ENCODE measurements around the gene PAX6.

PAX6 gene

DNA sequence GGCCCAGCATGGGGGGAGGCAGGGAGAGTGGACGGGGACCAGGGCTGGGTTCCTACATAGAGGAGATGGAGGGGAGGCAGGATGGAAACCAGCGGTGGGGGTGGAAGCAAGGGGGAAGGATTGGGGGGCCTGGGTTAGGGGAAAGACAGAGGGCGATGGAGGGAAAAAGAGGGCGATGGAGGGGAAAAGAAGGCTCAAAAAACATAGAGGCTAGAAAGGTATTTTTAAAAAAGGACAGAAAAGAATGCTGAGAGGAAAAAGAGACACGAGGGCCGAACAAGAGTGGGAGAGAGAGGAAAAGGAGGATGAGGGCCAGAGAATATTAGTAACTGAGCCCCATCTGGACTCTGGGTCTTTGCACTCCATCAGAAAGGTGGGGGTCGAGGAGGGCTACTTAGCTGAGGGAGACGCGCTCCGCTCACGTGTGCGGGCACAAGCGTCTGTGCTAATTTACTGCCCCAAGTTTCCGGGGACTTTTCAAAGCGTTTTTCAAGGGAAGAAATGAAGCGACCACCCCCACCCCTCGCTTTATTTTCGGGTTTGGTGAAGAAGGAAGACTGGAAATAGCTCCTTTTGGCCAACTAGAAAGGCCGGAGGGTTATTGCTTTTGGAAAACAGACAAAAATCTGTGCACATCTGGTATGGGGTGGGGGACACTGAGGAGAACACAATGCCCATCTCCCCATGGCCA lies 14.5 kb downstream of the PAX6 start:
- peak; percentile 85 for DNase-seq

DNA sequence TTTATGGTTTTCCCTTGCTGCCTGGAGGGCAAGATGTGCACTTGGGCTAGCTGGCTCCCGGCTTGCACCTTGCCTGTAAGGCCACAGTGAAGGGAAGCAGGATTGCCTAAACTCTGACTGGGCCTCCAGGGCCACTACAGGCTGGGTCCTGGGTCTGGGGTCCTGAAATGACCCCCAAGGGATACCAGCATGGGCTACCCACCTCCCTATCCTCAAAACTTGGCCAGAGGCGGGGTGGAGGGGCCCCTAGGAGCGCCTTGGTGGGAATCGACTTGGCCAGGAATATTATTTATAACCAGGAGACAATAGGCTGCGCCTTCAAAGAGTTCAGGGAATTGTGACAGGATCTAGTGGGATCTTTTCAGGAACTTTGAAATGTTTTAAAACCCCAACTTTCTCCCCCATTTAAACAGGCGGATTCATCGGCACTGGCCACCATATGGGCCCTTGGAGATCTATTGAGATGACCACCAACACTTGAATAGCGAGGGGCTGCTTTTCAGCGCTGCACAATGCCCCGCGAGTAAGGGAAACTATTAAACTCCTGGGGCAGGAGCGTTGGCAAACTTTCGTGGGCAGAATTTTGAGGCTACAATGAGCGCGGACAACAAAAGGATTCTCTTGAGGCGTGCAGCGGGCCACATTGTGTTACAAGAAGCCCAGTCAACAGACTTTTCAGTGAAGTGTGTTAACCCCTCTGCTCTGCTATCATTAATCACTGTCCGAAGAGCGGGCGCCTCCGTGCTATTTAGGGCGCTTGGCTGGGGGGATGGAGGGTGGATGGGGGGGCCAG lies 15.2 kb downstream of the PAX6 start:
- DNase-seq: peak; percentile 85

DNA sequence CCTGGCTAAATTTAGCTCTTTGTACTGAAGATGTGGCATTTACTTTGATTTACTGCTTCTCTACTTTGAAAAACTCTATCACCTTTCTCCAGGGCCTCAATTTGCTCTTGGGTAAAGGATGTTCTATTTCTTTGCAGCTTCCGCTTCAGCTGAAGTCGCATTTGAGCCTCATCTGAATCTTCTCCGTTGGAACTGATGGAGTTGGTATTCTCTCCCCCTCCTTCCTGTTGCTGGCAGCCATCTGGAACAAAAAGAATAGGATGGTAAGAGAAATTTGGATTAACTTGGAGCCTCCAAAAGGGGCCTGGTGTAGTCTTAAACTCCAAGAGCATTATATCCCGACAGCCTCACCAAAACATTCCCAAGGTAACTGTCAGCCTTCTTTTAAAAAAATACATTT lies 16.6 kb downstream of the PAX6 start:
- peak; percentile 63 for DNase-seq

DNA sequence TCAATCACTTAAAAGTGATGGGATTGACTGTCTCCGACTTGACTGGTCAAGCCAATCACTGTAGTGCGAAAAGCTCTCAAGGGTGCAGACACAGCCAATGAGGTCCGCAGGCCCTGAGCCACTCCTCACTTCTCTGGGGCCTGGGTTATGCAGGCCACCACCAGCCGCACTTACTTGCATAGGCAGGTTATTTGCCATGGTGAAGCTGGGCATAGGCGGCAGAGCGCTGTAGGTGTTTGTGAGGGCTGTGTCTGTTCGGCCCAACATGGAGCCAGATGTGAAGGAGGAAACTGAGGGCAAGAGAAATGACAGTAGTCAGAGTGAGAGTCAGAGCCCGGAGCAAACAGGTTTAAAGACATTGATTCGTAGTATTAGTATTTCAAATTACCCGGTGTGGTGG lies 17.9 kb downstream of the PAX6 start:
- no peak for DNase-seq

DNA sequence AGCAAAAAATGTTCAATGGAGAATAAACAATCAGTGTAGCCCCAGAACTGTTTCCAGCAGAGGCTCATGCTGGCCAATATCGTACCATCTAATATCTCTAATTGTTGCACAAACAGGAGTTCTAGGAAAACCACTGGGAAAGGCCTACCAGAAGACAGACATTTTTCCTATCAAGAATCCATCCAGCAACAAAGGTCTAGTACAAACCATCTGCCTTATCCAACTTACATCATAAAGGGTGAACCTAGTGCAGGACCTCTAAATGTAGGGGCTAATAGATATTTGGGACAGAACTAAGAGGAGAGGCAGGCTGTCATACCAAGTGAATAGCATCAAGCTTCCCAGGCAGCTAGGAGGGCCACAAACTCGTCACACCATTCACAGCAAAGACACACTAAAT lies 18.7 kb downstream of the PAX6 start:
- DNase-seq: peak; percentile 56

DNA sequence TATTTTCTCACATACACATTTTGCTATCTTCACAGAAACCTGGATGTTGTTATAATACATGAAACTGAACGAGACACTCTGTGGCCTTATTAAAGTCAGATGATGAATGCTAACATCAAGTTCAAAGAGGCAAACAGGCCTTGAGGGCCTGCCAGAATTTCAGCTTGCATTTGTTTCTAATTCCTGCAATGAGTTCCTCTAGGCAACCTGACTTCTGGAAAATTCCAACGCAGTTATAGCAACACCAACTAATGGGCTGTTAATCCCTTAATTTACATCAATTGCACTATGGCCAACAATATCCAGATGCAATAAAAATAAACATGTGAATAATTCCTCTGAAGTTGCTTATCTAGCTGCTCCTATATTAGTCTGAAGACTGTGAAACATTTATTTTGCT lies 19.1 kb downstream of the PAX6 start:
- DNase-seq: no peak

DNA sequence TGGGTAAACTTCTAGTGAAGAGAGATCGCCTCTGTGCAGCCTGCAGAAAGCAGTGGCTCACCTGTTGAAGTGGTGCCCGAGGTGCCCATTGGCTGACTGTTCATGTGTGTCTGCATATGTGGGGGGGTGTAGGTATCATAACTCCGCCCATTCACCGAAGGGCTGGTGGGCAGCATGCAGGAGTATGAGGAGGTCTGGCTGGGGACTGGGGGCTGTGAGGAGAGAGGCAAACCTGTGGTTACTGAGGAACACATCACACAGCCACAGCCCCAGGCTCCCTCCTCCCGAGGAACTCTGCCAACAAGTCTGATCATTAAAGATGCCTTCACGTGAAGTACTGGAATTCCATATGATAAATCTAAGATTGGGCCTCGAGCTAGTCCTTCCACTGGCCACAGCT lies 20.5 kb downstream of the PAX6 start:
- DNase-seq: peak; percentile 66

DNA sequence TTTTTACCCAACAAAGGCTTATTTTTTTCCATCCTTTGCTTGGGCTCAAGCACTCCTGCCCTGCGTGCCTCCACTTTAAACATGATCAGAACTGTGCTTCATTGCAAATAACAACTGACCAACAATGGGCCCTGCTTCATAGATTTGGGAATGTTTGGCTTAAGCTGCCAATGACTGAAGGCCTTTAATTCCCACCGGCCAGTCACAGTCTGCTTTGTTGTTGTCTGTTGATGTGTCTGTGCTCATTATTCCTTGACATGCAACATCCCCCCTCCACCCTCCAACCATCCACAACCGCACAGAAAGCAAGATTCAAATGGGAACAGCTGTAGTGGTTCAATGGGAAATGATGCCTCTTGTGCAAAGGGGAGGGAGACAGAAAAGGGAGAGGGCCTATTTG lies 23.0 kb downstream of the PAX6 start:
- peak; percentile 85 for DNase-seq

DNA sequence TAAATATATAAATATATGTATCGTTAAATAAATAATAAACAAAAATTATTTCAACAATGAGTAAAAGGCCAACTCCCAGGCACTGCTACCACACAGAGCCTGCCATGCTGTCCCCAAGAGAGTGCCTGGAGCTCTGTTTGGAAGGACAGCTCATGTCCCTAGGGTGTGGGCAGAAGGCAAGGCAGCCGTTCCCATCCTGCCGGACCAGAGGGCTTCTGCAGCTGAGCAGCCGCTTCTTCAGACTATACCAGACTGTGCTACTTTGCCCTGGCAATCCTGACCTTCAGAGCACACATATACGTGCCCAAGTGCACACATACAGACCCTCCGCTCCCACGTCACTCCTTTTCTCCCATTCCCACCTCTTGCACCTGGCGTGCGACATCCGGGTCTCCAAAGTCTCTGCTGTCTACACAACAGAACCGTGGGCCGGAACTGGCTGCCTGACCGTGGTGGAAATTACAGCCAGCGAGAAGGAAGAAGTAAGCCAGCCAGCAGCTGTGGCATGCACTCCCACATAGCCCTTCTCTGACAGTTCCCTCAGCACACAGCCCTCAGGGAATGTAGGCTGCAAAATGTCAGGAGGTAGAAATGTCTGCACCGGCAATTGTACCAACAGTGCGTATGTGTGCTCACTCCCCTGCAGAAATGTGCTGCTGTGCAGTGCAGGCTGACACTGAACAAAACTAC lies 24.0 kb downstream of the PAX6 start:
- DNase-seq: peak; percentile 84

DNA sequence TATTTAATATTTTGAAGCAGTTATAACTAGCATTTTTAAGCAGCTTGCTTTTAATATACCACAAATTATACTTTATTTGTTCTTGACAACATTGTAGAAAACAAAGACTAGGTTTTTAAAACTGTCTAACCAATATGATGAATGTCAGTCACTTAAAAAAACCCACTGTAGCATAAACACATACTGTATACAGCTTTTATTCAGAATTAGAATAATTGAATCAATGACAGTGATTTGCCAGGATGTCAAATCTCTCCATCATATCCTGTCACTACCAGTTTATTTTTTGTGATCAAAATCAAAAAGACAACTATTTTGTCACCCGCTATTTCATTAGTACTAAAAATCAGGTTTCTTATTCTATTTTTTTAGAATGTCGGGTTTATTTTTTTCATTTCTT lies 26.5 kb downstream of the PAX6 start:
- peak; percentile 55 for DNase-seq

DNA sequence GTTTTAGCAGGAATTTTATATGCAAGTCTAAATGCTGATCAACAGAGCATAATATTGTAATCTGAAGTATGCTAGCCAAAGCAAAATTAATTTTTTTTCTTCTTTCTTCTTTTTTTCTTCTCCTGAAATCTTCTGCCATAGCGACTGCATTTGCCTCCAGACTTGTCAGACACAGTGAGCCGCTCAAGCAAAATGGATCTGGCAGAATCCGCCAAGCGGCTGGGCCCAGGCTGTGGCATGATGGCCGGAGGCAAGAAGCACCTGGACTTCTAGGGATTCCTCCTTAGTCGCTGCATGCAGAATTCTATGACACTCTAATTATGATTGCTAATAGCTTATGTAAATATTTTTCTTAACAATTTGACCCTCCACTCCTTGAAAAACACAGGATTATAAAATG lies 27.9 kb downstream of the PAX6 start:
- DNase-seq: peak; percentile 91

DNA sequence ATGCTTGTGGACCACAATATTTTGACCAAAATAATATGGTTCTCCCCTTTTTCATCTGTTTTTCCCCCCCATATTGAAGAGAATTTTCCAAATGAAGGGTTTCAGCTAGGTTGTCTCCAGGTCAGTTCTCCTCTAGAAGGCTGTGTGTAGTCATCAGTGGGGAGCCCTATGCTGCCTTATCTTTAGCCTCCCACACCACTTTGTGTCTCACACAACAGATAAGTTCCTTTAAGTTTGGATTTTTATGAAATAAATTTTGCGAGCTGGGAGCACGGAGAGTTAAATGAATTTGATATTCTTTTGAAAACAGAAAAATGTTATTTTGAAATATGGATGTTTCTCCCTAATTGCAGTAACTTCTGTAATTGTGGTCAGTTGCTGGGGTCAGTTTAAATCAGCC lies 28.9 kb downstream of the PAX6 start:
- peak; percentile 51 for DNase-seq

DNA sequence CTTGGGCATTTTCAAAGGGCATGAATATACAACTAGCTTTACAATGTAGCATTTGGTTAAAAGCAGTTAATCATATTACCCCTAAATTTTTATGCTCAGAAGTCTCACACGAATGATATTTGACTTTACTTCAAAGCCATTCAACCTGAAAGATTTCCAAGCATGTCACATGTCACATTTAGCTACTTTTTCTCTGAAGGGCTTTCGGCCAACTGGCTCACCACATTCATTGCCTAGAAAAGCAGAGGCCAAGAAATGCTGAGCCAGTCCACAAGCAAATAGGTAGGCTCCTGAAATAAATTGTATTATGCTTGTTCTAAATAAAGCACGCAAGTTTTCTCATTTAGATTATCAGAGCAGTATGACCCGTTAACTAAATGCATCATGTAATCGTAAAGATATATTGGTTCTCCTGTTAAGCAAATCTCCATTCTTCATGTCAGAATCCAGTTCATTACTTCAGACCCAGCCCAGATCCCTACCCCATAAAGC lies 30.6 kb downstream of the PAX6 start:
- DNase-seq: no peak

DNA sequence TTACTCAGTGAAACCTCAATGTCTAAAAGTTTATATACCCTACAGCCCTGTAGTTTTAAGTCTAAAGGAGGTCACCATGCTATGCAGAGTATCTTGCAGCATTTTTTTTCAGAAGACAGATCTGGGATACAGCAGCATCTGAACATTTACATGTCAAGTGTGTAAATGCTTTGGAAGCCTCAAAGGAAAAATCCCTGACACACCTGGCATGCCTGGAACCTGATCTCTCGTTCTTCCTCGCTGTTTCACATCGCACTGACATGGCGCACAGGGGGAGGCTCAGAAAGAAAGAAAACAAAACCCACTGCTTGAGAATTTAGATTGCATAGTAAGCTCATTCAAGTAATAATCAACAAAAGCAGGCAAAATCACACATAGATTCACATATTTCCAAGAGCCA lies 31.0 kb downstream of the PAX6 start:
- DNase-seq: peak; percentile 62

DNA sequence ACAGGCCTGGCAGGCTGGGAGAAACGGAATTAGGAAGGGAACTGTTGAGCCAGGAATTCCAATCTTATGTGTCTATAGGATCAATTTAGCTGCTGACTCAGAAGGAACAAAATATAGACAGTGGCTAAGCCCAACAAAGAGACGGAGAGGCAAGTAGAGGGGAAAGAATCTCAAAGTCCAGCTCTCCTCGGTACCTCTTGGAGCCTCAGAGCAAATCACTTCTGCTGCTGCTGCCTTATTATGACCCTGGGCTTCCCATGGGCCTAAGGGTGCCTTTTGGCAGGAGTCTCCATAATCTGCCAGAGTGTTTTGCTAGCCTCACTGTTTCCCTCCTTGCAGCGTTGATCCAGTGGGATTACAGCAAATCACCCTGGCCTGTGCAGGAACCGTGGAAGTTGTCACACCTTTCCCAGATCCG lies 31.7 kb downstream of the PAX6 start:
- DNase-seq: peak; percentile 60

DNA sequence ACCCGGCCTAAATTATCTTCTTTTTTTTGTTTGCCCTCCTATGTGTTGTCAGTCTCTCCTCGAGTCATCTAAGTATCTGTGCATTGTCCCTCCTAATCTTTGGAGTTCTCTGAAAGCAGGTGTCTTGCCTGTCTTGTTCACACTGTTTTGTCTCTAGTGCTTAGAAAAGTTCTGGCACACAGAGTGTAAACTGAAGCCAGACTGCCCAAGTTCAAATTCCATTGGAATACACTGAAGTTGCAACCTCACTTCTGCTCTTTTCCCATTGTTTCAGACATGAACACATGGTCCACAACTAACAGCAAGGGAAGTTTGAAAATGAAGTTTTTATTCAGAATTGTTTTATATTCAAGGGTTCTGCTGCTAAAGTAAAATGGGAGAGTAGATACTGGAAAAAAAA lies 38.7 kb downstream of the PAX6 start:
- no peak for DNase-seq

DNA sequence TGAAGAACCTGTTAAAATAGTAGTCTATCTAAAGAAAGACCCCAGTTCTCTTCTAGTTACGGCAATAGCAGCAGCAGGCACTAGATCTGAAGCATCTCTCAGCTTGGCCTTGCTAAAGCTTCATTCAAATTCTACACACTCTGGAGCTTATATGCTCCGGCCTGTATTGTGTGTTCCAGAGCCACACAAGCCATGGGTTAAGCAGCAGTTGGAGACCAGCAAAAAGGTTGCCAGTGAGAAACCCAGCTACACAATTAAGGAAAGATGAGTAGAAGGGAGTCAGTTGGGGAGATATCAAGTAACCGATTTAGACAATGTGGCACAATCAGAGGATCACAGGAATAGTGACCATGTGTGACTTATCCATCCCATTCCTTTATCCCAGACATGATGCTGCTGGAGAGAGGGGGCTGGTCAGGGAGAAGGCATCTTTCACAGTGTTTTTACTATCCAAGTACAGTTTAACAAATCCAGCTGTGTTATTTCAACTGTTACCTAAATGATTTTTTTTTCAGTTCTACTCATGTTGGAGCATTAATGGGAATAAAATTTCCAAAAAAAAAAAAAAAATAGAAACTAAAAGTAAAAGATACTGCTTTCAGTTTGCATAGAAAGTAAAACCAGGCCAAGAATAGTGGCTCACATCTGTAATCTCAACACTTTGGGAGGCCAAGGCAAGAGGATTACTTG lies 41.0 kb downstream of the PAX6 start:
- DNase-seq: no peak

DNA sequence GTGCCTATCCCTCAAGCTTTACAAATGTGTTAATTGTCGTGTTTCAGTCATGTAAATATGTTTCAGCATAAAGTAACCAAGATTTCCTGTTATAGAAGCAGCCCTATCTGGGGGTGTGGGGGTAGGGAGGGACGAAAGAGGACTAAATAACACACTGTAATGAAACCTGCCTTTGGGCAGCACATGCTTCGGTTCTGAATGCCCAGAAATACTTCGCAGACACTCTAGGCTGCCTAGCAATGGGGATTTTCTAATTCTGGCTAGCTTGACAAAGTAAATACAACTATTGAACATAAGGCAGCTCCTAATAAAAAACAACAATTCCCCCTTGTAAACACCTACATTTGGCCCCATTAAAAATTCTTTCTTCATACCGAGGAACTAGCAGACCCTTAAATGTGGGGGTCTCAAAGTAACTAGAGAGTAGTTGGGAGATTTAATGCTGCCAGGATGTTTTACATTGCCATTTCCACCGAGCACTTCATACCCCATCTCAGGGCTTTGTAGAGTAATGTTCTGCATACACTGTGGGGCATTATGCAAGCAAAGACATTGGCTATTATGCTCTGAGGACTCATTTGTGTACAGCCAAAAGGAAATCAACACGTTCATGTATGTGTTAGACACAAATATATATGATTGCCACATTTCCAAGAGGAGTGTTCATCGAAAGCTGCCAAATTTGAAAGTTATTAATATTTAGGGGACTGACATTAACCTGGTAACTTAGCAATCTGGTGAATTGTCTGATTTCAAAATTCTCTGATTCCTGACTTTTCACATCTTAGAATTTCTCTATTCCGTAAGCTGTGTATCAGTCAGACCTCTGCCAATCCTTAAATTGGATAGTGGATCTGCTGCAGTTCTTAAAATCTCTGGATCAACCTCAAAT lies 42.1 kb downstream of the PAX6 start:
- no peak for DNase-seq

DNA sequence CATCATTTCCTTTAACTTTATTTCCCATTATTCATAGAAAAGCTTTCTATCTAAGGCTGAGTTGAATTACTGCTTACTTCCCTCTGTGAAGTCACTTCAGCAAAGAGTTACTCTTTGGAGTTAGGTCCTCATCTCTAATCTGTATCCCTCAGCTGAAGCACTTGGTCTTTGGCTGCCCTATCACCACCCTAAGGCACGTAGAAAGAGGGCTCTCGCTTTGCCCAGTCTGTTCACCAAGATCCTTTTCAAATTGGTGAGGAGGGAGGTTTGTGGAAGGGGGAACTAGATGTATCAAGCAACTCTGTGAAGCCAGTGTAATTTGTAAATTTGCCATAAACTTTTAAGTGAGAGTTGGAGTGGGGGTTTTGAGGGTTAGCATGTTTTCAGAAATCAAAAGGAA lies 43.4 kb downstream of the PAX6 start:
- no peak for DNase-seq

DNA sequence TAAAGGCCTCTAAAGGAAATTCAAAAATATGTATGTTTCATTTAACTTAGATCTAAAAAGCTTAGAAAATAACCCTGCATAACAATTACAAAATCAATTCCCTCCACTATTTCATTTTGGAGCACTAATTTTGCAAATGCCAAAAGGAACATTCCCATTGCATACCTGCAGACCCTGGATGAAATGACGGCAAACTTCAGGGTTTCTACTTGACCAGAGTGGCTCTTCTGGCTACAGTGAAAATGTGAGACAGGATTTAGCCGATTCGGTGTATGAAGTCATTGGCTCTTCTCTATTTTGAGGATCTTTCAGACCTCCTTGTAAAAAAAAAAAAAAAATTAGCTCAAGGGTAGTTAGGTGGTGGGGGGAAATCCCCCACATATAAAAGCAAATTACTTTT lies 44.1 kb downstream of the PAX6 start:
- DNase-seq: no peak

DNA sequence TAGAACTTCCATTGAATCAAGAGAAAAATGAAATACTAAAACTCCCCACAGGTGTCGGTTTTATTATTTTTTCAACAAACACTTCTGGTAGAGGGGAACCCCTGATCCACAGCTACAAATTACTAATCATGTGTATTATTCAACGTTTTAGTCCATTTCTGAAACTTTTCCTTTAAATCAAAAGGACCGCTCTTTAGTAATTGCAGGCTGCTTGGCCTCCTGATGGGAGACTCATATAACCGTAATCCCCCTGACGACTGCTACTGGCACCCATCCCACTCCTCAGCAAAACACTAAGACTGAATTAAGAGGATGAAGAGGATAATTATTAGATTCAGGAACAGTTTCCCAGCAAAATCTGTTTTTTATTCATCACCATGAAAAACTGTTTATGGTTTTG lies 46.4 kb downstream of the PAX6 start:
- DNase-seq: peak; percentile 65

DNA sequence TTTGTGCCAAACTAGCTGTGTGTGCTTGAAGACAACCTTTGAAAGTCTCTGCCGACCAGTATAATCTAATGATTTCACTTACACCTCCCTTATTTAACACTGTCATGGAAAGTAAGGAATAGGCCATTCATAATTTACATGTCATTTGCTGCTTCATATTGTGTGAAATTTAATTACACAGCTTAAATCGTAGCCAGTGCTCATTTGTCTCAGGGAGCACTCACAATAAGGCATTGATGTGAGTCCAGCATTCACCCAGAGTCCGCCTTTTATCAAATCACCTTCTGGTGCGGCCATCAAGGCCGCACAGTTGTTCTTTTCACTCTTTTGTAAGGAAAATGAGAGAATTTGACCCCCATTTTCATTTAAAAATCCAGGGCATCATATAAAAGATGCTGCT lies 46.9 kb downstream of the PAX6 start:
- peak; percentile 69 for DNase-seq

All from eye (tissue), 1 donor.